Sigmoid colon (tissue), 4 donors: ENCODE data around the gene CEP112.

ENCODE experiments used
- CTCF ChIP-seq, 4 experiments: fragments of 450-650 bp in 3 of 4; fragments of 200-600 bp in 1 of 4; IDR thresholded peaks; one replicate each; pipeline ENCODE4 v1.5.1; 2016 to 2019; ENCODE audit warnings: antibody characterized with exemption in 4 of 4, mild to moderate bottlenecking in 3 of 4, moderate library complexity in 2 of 4
- EP300 ChIP-seq, 4 donors: sonication (generic); formaldehyde crosslinking; IDR thresholded peaks; one replicate each; pipeline ENCODE4 v1.6.1; 2017; ENCODE audit warnings: antibody characterized with exemption in 4 of 4
- POLR2AphosphoS5 ChIP-seq, 4 donors: sonication (generic); formaldehyde crosslinking; IDR thresholded peaks; one replicate each; pipeline ENCODE4 v1.6.1; 2017; ENCODE audit warnings: antibody characterized with exemption in 4 of 4

- TF ChIP-seq POLR2AphosphoS5 (IDR thresholded peaks at IDR 0.05) (no peak), CTCF (IDR thresholded peaks at IDR 0.05) (no peak), EP300 (IDR thresholded peaks at IDR 0.05) (no peak)
Observed at GRCh38 chr17:65589321-65589720, 602.6 kb downstream of the CEP112 start.
